NCI-H446 treated with DMSO at 0.1 percent for 48 hours (cell line): ENCODE measurements around the gene SNAP25.

Experiments used
- DNase-seq: peaks from one replicate; lab custom pipeline; 2025; lab: John Stamatoyannopoulos, UW

SNAP25 gene

GRCh38 chr20:10218536-10219451 is at the start of gene SNAP25:
Gene SNAP25 (plus strand): TSS chr20:10218830. CDS start chr20:10275492, 56,662 bp downstream.
- peak; percentile 91 for DNase-seq

GRCh38 chr20:10169752-10170151 is 48.9 kb upstream of the SNAP25 start:
- DNase-seq, result no peak

DNA sequence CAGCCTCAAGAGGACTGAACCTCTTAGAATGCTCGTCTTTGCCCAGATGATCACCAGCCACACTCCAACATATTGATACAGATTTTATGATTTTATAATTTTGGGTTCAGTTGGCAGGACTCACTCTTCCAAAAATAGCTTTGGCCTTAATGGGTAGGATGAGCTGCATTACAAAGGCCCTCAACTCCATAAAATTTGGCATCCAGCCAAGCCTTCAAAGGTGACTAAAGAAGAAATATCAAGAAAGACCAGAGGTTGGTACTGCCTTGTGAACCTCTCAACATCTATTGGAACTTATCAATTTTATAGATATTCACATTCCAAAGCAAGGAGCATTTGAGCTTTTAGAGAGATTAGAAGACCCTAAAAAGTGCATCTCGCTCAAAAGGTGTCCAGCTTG is 48.4 kb upstream of the SNAP25 start:
- DNase-seq, result no peak

DNA sequence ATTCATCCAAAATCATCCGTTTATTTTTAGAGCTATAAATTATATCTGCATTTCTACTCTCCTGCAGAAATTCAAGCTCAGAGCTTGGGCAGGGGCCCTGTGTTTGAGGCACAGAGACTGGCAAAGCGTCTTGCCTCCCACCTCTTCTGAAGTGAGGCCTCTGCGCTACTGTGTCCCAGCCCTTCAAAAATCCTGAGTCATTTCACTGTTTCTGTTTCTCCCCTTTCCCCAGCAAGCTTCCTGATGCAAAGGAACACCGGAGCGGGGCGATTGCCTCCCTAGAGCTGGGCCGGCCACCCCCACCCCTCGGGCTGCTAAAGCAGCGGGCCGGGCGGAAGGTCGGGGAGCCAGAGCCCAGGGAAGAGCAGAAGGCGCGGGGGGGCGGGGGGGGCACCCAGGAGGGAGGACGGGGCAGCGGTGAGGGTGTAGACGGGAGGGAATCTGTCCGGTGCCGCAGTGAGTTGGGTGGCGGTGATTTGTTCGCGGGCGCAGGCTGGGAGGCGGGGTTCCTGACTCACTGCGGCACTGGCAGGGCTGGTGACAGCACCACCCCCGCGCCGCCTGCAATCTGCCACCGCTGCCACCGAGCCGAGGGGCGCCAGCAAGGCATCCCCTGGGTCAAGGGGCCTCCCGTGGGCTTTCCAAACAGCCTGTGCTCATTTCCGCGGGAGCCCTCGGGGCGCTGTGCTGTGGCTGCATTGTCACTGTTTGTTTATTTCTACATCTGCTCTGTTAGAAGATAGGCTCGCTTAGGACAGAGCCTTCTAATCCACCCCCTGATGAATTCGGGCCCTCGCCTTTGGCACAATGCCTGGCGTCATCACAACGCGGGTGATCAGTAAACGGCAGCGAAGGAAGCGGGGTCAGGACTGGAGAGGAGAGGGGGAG is 46.5 kb upstream of the SNAP25 start:
- DNase-seq, result no peak

DNA sequence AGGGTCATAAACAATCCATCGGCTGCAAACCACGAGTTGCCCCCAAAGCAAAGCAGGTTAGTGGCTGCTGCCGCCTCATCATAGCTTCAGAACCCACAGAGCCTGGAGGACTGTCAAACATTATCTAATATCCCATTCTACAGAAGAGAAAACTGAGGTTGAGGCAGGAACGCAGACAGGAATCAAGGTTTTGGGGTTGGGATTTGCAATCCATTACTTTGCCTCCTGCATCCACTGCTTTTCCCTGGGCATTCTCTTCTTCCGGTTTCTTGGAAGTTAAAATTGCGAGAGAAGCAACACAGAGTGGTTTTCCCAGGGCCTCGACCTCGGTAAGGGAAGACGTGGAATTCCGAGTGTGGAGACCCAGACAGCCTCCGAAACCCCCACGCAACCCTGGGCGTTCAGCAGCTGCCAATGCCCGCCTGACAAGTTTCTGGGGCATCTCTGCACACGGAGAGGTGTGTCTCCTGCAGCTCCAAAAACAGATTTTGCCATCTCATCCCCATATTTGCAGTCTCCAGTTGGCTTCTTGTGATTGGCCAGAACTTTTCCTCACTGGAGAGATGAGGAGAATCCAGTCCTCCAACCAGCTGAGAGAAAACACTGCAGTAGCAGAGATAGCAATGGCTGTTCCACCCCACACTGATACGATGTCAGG is 45.5 kb upstream of the SNAP25 start:
- no peak for DNase-seq

GRCh38 chr20:10174400-10174799 is 44.2 kb upstream of the SNAP25 start:
- no peak for DNase-seq

DNA sequence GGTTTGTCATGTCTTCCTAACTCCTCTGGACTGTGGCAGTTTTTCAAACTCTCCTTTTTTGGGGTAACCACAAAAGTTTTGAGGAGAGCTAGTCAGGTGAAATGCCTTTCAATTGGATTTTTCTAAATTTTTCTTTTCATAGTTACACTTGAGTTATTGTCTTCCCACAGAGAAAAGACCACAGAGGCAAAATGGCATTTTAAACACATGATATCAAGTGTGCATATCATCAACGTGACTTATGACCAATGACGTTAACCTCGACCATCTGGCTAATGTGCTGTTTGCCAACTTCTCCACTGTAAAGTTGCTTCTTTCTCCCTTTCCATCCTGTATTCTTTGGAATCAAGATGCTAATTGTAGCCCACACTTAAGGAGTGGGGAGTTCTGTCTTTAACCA is 41.3 kb upstream of the SNAP25 start:
- DNase-seq, result peak; percentile 84

- no peak for DNase-seq
Observed at GRCh38 chr20:10178091-10178490, 40.5 kb upstream of the SNAP25 start.

- DNase-seq, result peak; percentile 97
Observed at GRCh38 chr20:10178727-10179313, 39.8 kb upstream of the SNAP25 start.

- DNase-seq, result peak; percentile 15
Observed at GRCh38 chr20:10179574-10180298, 38.9 kb upstream of the SNAP25 start.

DNA sequence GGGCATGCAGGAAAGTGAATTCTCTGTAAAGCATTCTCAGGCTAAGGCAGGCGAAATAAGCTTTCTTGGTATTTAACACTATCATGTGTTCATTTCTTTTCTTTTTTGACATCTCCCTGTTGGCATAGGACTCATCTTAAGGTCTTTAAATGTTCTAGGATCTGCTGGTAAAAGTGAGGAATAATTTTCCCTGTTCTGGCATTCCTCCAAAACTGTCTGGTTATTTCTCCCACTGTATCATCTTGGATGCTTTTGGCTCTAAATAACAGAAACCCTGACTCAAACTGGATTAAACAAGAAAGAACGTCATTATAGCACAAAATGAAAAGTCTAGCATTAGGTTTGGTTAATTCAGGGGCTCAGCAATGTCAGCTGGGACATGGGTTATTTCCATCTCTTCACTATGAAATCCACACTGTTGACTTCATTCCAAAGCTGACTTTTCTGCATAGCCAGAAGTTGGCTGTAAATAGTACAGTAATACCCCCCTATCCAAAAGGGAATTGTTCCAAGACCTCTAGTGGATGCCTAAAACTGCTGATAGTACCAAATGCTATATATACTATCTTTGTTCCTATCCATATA is 37.9 kb upstream of the SNAP25 start:
- DNase-seq, result peak; percentile 79

- peak; percentile 99 for DNase-seq
Observed at GRCh38 chr20:10185741-10186558, 32.7 kb upstream of the SNAP25 start.

DNA sequence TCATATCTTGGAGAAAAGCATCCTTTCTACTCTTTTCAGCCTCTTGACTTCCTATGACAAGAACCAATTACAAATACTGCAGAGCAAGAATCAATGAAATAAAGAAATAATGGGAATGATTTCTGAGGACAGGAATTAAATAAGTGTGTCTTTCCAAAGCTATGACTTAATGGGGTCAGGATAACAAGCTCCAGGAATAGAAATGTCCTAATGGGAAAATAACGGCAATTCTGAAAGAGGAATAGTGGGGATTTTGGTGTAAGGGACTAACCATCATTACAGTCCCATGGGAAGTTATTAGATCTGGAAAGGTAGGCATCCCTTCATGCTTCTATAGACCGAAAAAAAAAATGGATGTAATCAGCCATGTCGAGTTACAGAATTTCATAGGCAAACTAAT is 28.2 kb upstream of the SNAP25 start:
- no peak for DNase-seq

- DNase-seq, result no peak
Observed at GRCh38 chr20:10192171-10192570, 26.5 kb upstream of the SNAP25 start.

DNA sequence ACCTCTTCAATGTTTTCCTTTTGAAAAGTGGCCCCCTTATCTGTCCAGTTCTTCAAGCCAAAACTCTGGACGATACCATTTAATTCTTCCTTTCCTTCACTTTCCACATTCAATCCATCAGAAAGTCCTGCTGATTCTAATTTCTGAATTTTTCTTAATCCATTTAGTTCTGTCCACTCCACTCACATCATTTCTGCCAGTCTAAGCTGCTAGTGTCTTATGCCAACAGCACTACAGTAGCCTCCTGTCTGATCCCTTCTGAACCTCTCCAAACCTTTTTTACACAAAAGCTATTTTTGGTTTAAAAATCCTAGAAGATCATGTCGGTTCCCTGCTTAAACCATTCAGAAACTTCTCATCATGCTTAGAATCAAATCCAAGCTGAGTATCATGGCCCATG is 24.5 kb upstream of the SNAP25 start:
- DNase-seq, result no peak

DNA sequence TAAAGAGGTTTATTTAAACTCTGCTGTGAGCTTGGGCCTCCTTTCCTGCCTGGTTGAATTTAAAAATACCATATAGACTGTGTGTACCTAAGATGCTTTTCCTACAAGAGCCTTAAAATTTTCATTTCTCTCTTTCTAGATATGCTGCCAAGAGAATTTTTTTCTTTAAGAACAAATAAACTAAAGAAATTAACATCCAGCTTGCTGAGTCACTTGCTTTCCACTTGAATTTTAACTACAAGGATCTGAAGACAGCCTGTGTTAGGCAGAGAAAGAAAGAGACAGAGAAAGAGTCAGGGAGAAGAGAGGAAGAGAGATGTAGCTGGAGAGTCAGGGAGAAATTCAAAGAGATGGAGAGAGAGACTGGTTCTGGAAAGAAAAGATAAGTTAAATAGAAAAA is 18.3 kb upstream of the SNAP25 start:
- DNase-seq, result no peak

DNA sequence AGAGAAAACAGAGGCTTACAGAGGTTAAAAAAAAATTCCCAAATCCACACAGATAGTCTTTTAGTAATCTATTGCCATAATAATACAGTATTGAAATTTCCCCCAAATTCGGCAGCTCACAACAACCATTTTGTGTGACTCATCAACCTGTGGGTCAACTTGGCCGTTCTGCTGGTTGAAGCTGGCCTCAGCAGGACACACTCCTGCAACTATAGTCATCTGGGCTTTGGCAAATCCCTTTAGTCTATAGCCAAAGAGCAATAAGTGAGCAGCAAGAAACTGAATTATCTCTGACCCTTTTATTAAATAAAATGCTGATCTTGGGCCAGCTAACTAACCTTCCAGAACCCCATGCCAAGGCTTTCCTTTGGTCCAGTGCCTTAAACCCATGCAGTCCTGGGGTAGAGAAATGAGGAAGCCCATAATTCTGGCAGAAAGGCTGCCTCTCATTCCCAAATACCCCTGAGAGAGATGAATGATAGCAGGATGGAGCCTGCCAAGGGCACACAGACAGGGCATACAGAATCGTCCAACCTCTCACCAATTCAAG is 17.2 kb upstream of the SNAP25 start:
- peak; percentile 80 for DNase-seq

DNA sequence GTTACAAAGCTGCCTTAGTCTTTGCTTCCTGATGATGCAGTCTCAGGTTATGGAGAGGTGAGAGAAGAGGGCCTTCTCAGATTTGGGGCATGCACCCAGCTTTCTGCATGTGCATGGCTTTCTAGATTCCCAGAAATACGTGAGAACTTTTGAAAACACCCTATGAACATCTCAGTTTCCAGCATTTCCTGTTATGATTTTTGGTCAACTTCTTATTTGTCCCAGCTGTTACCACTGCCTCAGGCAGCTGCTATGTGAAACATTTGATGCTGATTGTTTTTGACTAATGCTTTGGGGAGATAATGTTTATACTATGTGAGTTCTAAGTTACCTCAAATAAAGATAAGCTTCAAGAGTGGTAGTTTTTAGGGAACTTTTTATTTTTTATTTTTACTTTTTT is 9.5 kb upstream of the SNAP25 start:
- no peak for DNase-seq

GRCh38 chr20:10213526-10213925 is 5.1 kb upstream of the SNAP25 start:
- DNase-seq, result no peak
